ENCODE results near the gene RAX2. TPM values are rescaled to one million over a fixed set of nuclear protein-coding genes. Genes with fewer than 3 reads are reported as not detected.

RAX2 gene
- total and polyA plus RNA-seq, 9 of the 15 experiments (the other 6 are each of a cell fraction or from before 2014, with no cell fraction given), result not detected

GRCh38 chr19:3753631-3754410, 18.2 kb downstream of the RAX2 start (continued):
- no peak for TF ChIP-seq ZBTB49 (CRISPR knock-in tag; IDR thresholded peaks at IDR 0.05; ENCODE audit: borderline replicate concordance)

- Histone ChIP-seq H3K4me1 (replicated peaks in 1 of 2; ENCODE audit: control insufficient read depth in 2 of 2, insufficient read depth in 2 of 2, low read length in 2 of 2) (peaks cover 0 to 15% of the 10 kb centered on the region in 2 experiments; a peak in 2 of 5 replicates), H3K4me3 (no peak overlapping the region), H3K9me1 (ENCODE audit: control insufficient read depth, insufficient read depth, low read length) (no peaks in the 10 kb centered on the region), H3K79me2 (ENCODE audit: control insufficient read depth, insufficient read depth, low read length) (no peaks in the 10 kb centered on the region), H3K27me3 (ENCODE audit: control insufficient read depth in 2 of 2, insufficient read depth in 2 of 2, low read length in 2 of 2) (no peaks in the 10 kb centered on the region), H4K20me1 (replicated peaks; ENCODE audit: control insufficient read depth, insufficient read depth, low read length) (no peaks in the 10 kb centered on the region), H3K4me2 (ENCODE audit: insufficient read depth, low read length) (no peak overlapping the region), H3K27ac (ENCODE audit: extremely low read depth, low read depth, low read length) (no peak overlapping the region), H3K9me3 (replicated peaks; ENCODE audit: control insufficient read depth, insufficient read depth, low read depth, low read length) (no peaks in the 10 kb centered on the region), H3K36me3 (ENCODE audit: control insufficient read depth, insufficient read depth, low read length) (peaks cover 16% of the 10 kb centered on the region; the same call in 1 of the 3 replicates), H3K9ac (ENCODE audit: insufficient read depth in 1 of 2, low read depth in 2 of 2, low read length in 2 of 2) (no peak overlapping the region), H2AFZ (ENCODE audit: low read depth, low read length) (no peak overlapping the region)
- DNase-seq (ENCODE audit: extremely low read depth in 1 of 4, low spot score in 3 of 4) (no peak), ATAC-seq (no peak), FAIRE-seq (no peak)
- POLR2A ChIA-PET, result interaction anchor here (0.9 to 1.4 kb wide), 2 partner anchors 10 kb away, joined by 3 to 7 read pairs; partner anchors contain the start of gene MRPL54
- 92% methylated on average over 15 of the region's 25 CpGs for WGBS (ENCODE audit: insufficient coverage, low coverage, missing lambda C conversion rate)
- BruUV-seq (replicated peaks), result no TSS peak
- intact Hi-C loops (cut with micrococcal nuclease), result no loop called here
- in situ Hi-C loops (cut with MboI), result no loop called here
- CTCF ChIA-PET (ENCODE audit: low intra/inter-chr PET ratio), result no interaction called here
- TF ChIP-seq STAG1 (CRISPR knock-in tag; IDR thresholded peaks at IDR 0.05; ENCODE audit: borderline replicate concordance) (no peak), ZBTB33 (CRISPR knock-in tag; IDR thresholded peaks at IDR 0.05) (peak; percentile 20; the same call in 1 of the 2 replicates), NFIC (IDR thresholded peaks at IDR 0.05) (peak; percentile 63)
Observed at GRCh38 chr19:3752492-3752891, 19.5 kb downstream of the RAX2 start.

Measured in K562 (cell line).